Left lobe of liver (tissue), 2 donors: ENCODE data around the gene ZNF784. TPM values are rescaled to one million over a fixed set of nuclear protein-coding genes. Genes with fewer than 3 reads are reported as not detected.

ENCODE experiments used
- ATAC-seq: fragments of 200-7000 bp; cut with Tn5 transposase; one replicate; pipeline ENCODE4 v1.9.1; 2020; ENCODE audit warnings: mild to moderate bottlenecking, moderate library complexity
- DNase-seq: peaks from one replicate; pipeline ENCODE4 v3.0.0-alpha.2; 2020; ENCODE audit warnings: low spot score
- total RNA-seq: library from RNA; stranded (reverse); gene quantifications from one replicate; pipeline ENCODE4 v1.2.1, GENCODE V29; 2021
- donor health status: DM: no; HTN: no; CAD: no; lungs with moderate emphysema.
- donor health status: DM: no; HTN: yes; CAD: no.

Gene ZNF784
- total RNA-seq, 1 donor from 2014 or later, result 5.3 TPM

GRCh38 chr19:55644191-55644833 lies 19.9 kb upstream of the ZNF784 start:
- DNase-seq, result no peak
- no peak for ATAC-seq

- no peak for ATAC-seq
- no peak for DNase-seq
These were observed 19.5 kb upstream of the ZNF784 start for GRCh38 chr19:55643887-55644176.

- peak; percentile 56 for ATAC-seq
- DNase-seq, result peak; percentile 78
These were observed 18.9 kb upstream of the ZNF784 start, which contains the start of gene ZNF581 for GRCh38 chr19:55643003-55643886. Gene ZNF581, plus strand, starts transcription at chr19:55643649. Its CDS starts 923 bp downstream, at chr19:55644572.

GRCh38 chr19:55642153-55643002 lies 18.0 kb upstream of the ZNF784 start:
- DNase-seq, result no peak
- ATAC-seq, result peak; percentile 3

GRCh38 chr19:55641426-55642152 lies 17.2 kb upstream of the ZNF784 start:
- ATAC-seq (no peak), DNase-seq (no peak)

GRCh38 chr19:55640577-55641425 lies 16.4 kb upstream of the ZNF784 start, which contains the start of gene ZNF580:
Gene ZNF580, plus strand, starts transcription at chr19:55641002. Its CDS starts 1,507 bp downstream, at chr19:55642509.
- ATAC-seq (peak; percentile 73), DNase-seq (peak; percentile 73)

- peak; percentile 81 for DNase-seq
- ATAC-seq, result peak; percentile 60
These were observed 15.7 kb upstream of the ZNF784 start for GRCh38 chr19:55640043-55640576.

GRCh38 chr19:55638864-55639359 lies 14.5 kb upstream of the ZNF784 start:
- no peak for DNase-seq

GRCh38 chr19:55637534-55637933 lies 13.2 kb upstream of the ZNF784 start:
- DNase-seq (no peak), ATAC-seq (no peak)

More at GRCh38 chr19:55638864-55639359, 14.5 kb upstream of the ZNF784 start:
- ATAC-seq, result no peak

GRCh38 chr19:55636723-55637122 lies 12.4 kb upstream of the ZNF784 start:
- DNase-seq, result no peak
- ATAC-seq, result no peak

- ATAC-seq (no peak), DNase-seq (no peak)
These were observed 11.6 kb upstream of the ZNF784 start for GRCh38 chr19:55635856-55636440.

- DNase-seq (peak; percentile 46), ATAC-seq (no peak)
These were observed 11.0 kb upstream of the ZNF784 start for GRCh38 chr19:55635334-55635717.

- no peak for ATAC-seq
- DNase-seq, result no peak
These were observed 9.5 kb upstream of the ZNF784 start for GRCh38 chr19:55633861-55634260.

- DNase-seq (peak; percentile 81), ATAC-seq (peak; percentile 80)
These were observed 8.1 kb upstream of the ZNF784 start for GRCh38 chr19:55632463-55632834.

- DNase-seq (no peak), ATAC-seq (no peak)
These were observed 2.0 kb upstream of the ZNF784 start for GRCh38 chr19:55626350-55626749.

GRCh38 chr19:55625004-55625326 lies 599 bp upstream of the ZNF784 start:
- no peak for DNase-seq

GRCh38 chr19:55623561-55623960 lies 805 bp downstream of the ZNF784 start:
- no peak for ATAC-seq
- no peak for DNase-seq

More at GRCh38 chr19:55625004-55625326, 599 bp upstream of the ZNF784 start:
- no peak for ATAC-seq

- ATAC-seq, result no peak
- no peak for DNase-seq
These were observed 1.2 kb downstream of the ZNF784 start for GRCh38 chr19:55623130-55623529.
